Naive thymus-derived CD8-positive, alpha-beta T cell (primary cell): ENCODE data around the gene CSRNP3. TPM values are rescaled to one million over a fixed set of nuclear protein-coding genes. Genes with fewer than 3 reads are reported as not detected.

ENCODE experiments used
- ATAC-seq, 2 donors: fragments of 150-1000 bp; cut with Tn5 transposase in 1 of 2; sonication (Bioruptor Pico), chemical (Tn5 transposase) in 1 of 2; 1 replicate in 1 of 2; 2 replicates in 1 of 2; pipeline ENCODE4 v1.10.0; 2021; ENCODE audit warnings: mild to moderate bottlenecking in 2 of 2, moderate library complexity in 2 of 2
- POLR2A ChIA-PET: fragments of 350-600 bp; sonication (Branson Sonifier 250); formaldehyde crosslinking; loops from one replicate; lab custom pipeline; 2021; ENCODE audit warnings: antibody characterized with exemption; lab: Charles Lee
- DNase-seq, 10 donors: peaks; one replicate each; pipeline versions ENCODE4 v3.0.0 to v3.0.0-alpha.2; 2020 to 2022
- H3K27ac Mint-ChIP-seq, 10 donors: one replicate each; pipeline ENCODE4 v1.8.0; 2020 to 2022; ENCODE audit warnings: mild to moderate bottlenecking in 10 of 10, mixed read lengths in 10 of 10, moderate library complexity in 4 of 10, inconsistent platforms in 1 of 10
- H3K27me3 Mint-ChIP-seq, 5 donors: one replicate each; pipeline ENCODE4 v1.8.0; 2021 to 2022; ENCODE audit warnings: mixed read lengths in 5 of 5
- H3K36me3 Mint-ChIP-seq, 3 donors: one replicate each; pipeline ENCODE4 v1.8.0; 2020 to 2022; ENCODE audit warnings: mixed read lengths in 3 of 3, mild to moderate bottlenecking in 2 of 3, inconsistent platforms in 1 of 3
- H3K4me1 Mint-ChIP-seq, 4 donors: one replicate each; pipeline ENCODE4 v1.8.0; 2021 to 2022; ENCODE audit warnings: mixed read lengths in 4 of 4
- H3K4me3 Mint-ChIP-seq, 10 donors: one replicate each; pipeline ENCODE4 v1.8.0; 2020 to 2022; ENCODE audit warnings: mild to moderate bottlenecking in 10 of 10, mixed read lengths in 10 of 10, moderate library complexity in 6 of 10, inconsistent platforms in 1 of 10
- H3K9me3 Mint-ChIP-seq, 9 donors: one replicate each; pipeline ENCODE4 v1.8.0; 2020 to 2022; ENCODE audit warnings: mixed read lengths in 9 of 9, mild to moderate bottlenecking in 3 of 9, inconsistent platforms in 1 of 9, moderate library complexity in 1 of 9
- polyA plus RNA-seq, 3 donors: library from polyadenylated mRNA; unstranded; fragments of 300-500 nt; fragmentation: Illumina TruSeq; gene quantifications; one replicate each; pipeline ENCODE4 v1.2.3, GENCODE V29; 2021
- total RNA-seq, 8 experiments: library from RNA in 2 of 8; stranded (reverse) in 2 of 8; gene quantifications; one replicate each; pipeline ENCODE4 v1.2.3 and lab custom pipeline; 2021 to 2026

CSRNP3 gene
- total and polyA plus RNA-seq, 5 experiments from 2014 or later, result not detected

DNA sequence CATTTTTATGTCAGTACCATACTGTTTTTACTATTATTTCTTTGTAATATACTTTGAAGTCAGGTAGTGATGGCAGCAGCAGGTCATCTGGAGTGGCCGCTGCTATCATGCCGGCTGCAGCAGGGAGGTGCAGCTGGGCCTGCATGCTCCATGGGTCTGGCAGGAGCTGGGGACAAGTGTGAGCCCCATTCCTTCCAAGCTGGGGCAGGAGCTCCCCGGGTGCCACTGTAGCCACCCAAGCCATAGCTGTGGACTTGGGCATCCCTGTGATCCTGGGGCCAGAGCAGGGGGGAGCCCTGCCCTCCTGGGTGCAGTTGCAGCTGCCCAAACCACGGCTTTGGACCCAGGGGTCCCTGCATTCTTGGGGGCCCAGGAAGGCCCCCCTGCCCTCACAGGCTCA lies 59.2 kb downstream of the CSRNP3 start:
- peaks cover 0 to 3% (median 0%) of the 10 kb centered on the region in 9 donors for H3K9me3 Mint-ChIP-seq
- no peak for ATAC-seq
- POLR2A ChIA-PET, result no interaction called here

DNA sequence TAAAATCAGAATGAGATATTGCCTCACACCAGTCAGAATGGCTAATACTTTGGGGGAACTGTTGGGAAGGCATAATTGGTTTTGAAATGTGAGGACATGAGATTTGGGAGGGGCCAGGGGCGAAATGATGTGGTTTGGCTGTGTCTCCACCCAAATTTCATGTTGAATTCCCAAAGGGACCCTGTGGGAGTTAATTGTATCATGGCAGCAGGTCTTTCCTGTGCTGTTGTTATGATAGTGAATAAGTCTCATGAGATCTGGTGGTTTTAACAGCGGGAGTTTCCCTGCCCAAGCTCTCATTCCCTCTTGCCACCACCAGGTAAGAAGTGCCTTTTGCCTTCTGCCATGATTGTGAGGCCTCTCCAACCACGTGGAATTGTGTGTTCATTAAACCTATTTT lies 59.6 kb downstream of the CSRNP3 start:
- Mint-ChIP-seq H3K27me3 (peaks cover 0 to 9% (median 5%) of the 10 kb centered on the region in 5 donors), H3K4me3 (no peak overlapping the region), H3K27ac (no peak overlapping the region), H3K36me3 (no peaks in the 10 kb centered on the region), H3K4me1 (no peaks in the 10 kb centered on the region), H3K9me3 (peaks cover 0 to 3% (median 0%) of the 10 kb centered on the region in 9 donors)
- DNase-seq (no peak), ATAC-seq (no peak)
- POLR2A ChIA-PET, result no interaction called here

More for the DNA sequence above, 59.2 kb downstream of the CSRNP3 start:
- Mint-ChIP-seq H3K4me1 (no peaks in the 10 kb centered on the region), H3K4me3 (no peak overlapping the region), H3K36me3 (no peaks in the 10 kb centered on the region), H3K27me3 (peaks cover 0 to 9% (median 5%) of the 10 kb centered on the region in 5 donors), H3K27ac (no peak overlapping the region)
- DNase-seq, result no peak

DNA sequence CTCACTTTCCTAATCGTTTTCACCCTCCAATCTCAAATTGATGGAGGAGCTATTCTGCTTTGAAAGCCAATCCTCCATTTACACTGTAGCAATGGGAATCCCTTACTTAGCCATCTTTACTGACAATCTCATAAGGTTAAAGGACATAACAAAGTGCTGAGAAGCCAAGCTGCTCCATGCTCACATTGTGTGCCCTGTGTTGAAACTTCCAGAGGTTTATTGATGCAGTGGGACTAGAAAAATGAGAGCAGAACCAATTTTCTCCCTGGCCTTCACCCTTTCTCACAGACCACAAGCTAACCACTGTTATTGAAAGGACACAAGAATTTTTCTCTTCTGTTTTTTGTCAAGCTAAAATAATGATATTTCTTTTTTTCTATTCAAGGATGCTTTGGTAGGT lies 63.8 kb downstream of the CSRNP3 start:
- Mint-ChIP-seq H3K27me3 (peaks cover 0 to 9% (median 5%) of the 10 kb centered on the region in 5 donors), H3K36me3 (no peaks in the 10 kb centered on the region), H3K9me3 (peaks cover 0 to 3% (median 0%) of the 10 kb centered on the region in 9 donors), H3K27ac (no peak overlapping the region), H3K4me3 (no peak overlapping the region), H3K4me1 (no peaks in the 10 kb centered on the region)
- POLR2A ChIA-PET, result no interaction called here
- DNase-seq (no peak), ATAC-seq (no peak)

DNA sequence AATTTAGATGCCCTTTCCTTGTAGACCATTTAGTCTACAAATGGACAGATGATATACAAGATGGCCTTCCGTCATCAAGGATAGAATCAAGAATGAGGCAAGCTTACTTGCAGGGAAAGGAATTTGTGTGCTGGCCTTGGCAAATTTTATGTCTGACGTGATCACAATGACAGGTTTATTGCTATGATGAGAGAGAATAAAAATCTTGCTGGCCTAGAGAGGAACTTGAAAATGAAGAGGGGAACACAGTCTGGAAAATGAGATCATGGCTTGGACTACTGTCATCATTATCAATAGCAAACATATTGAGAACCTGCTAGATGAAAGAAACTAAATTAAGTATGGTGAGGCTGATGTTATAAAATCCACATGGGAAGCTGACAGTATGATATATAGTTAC lies 66.0 kb downstream of the CSRNP3 start:
- H3K27ac Mint-ChIP-seq, result no peak overlapping the region
- peaks cover 0 to 3% (median 0%) of the 10 kb centered on the region in 9 donors for H3K9me3 Mint-ChIP-seq
- POLR2A ChIA-PET, result no interaction called here

DNA sequence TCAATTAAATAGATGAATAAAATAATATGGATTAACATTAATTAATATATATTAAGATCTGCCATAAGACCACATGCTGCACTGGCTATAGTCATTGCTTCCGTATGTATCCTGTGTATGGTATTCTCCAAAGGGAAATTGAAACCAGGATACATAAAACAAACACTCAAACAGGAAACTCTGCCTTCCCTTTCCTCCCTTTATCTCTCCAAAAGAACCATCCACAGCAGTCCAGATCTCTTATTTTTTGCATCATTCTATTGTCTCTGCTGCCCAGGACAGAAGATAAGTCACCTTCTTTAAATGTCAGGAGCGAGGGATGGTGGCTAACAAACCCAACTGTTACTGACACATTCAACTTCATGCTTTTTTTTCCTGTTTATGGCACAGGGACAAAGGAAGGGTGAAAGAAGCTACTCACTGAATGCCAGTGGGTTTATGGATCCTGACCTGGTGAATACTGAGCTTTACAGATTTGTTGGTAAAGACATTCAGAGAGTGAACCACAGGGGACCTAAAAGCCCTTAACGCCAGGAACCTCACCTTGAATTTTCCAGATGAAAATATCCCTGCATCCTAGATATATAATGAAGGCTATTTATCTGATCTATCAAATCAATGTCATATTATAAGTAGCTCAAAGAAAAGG lies 67.5 kb downstream of the CSRNP3 start:
- POLR2A ChIA-PET, result no interaction called here
- Mint-ChIP-seq H3K36me3 (no peaks in the 10 kb centered on the region), H3K27me3 (peaks cover 0 to 3% (median 0%) of the 10 kb centered on the region in 5 donors), H3K27ac (no peak overlapping the region), H3K4me1 (no peaks in the 10 kb centered on the region), H3K4me3 (no peak overlapping the region), H3K9me3 (no peaks in the 10 kb centered on the region)
- ATAC-seq, result no peak
- DNase-seq, result no peak

More for the DNA sequence above, 66.0 kb downstream of the CSRNP3 start:
- peaks cover 0 to 9% (median 3%) of the 10 kb centered on the region in 5 donors for H3K27me3 Mint-ChIP-seq
- H3K36me3 Mint-ChIP-seq, result no peaks in the 10 kb centered on the region
- H3K4me1 Mint-ChIP-seq, result no peaks in the 10 kb centered on the region
- DNase-seq (no peak), ATAC-seq (no peak)
- H3K4me3 Mint-ChIP-seq, result no peak overlapping the region

DNA sequence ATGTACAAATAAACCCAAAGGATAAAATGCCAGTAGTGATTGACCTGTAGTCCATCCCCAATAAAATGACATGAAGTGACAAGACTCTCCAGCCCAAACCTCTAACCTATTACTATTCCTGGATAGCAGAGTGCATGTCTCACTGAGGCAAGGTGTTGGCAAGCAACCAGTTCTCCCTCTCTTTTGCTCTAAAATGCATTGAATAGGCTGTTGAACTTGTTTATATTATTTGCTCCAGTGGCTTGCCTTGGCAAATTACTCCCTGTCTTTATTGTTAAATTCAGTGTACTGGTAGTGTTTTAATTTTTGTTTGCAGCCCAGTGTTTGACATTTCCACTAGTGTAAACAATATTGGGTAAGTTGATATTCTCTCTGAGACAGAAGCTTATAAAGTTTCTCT lies 70.5 kb downstream of the CSRNP3 start:
- H3K36me3 Mint-ChIP-seq, result no peaks in the 10 kb centered on the region
- POLR2A ChIA-PET, result no interaction called here

DNA sequence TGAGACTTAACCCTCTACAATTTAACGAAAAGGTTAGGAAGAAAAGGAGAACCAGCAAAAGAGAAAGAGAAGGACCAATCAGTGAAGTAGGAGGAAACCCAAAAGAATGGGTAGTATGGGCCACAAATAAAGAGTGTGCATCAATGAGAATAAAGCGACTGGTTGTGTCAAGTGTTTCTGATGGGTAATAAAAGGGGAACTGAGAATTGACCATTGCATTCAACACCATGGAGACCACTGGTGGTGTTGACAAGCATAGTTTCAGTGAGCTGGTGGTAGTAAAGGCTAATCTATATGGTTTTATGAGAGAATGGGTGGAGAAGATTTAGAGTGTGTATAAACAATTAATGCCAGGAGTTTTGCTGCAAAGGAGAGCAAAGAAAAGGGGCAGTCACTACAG lies 75.4 kb downstream of the CSRNP3 start:
- H3K4me3 Mint-ChIP-seq, result no peak overlapping the region
- DNase-seq, result no peak
- no peak overlapping the region for H3K27ac Mint-ChIP-seq
- H3K4me1 Mint-ChIP-seq, result no peaks in the 10 kb centered on the region
- POLR2A ChIA-PET, result no interaction called here
- H3K9me3 Mint-ChIP-seq, result no peaks in the 10 kb centered on the region
- H3K27me3 Mint-ChIP-seq, result no peaks in the 10 kb centered on the region
- no peak for ATAC-seq
- H3K36me3 Mint-ChIP-seq, result no peaks in the 10 kb centered on the region

More for the DNA sequence above, 70.5 kb downstream of the CSRNP3 start:
- no peaks in the 10 kb centered on the region for H3K4me1 Mint-ChIP-seq
- peaks cover 0 to 3% (median 0%) of the 10 kb centered on the region in 5 donors for H3K27me3 Mint-ChIP-seq
- no peak overlapping the region for H3K4me3 Mint-ChIP-seq
- ATAC-seq, result no peak
- no peak for DNase-seq
- H3K9me3 Mint-ChIP-seq, result no peaks in the 10 kb centered on the region
- H3K27ac Mint-ChIP-seq, result no peak overlapping the region

DNA sequence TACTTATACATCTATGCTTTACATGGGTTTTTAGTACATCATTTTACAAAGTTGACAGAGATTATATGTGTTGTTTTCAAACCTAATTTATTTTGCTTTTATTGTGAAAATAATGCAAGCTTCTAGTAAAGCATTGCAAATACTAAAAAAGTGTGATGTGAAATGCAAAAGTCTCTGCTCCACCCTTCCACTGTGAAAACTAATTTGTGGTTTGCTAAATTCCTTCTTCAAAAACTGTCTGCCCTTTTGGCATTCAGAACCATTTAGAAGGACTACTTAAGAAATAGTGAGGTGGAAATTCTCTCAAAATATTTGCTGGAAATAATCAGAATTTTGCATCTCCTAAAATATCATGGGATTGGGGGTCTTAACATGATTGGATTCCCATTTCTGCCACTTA lies 78.4 kb downstream of the CSRNP3 start:
- Mint-ChIP-seq H3K27me3 (peaks cover 0 to 3% (median 0%) of the 10 kb centered on the region in 5 donors), H3K27ac (no peak overlapping the region), H3K9me3 (no peaks in the 10 kb centered on the region), H3K4me3 (no peak overlapping the region), H3K4me1 (no peaks in the 10 kb centered on the region), H3K36me3 (no peaks in the 10 kb centered on the region)
- DNase-seq (no peak), ATAC-seq (no peak)
- POLR2A ChIA-PET, result no interaction called here

DNA sequence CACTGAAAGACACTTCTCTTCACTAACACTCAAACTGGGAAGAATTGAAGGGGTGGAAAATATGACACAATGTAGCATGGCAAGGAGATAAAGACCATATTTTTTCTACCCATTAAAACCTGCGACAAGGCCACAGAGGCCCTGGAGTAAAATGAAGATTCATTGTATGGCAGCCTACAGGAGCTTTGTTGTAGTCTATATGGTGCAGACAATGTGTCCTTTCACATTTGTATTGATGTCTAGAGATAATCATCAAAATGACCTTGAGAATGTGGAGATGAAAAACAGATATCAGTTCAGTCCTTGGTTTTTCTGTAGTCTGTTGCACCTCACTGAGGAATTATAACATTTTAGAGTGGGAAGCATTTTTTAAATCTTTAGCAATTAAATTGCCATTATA lies 80.1 kb downstream of the CSRNP3 start:
- ATAC-seq (no peak), DNase-seq (no peak)
- Mint-ChIP-seq H3K9me3 (no peaks in the 10 kb centered on the region), H3K4me1 (no peaks in the 10 kb centered on the region), H3K27me3 (peaks cover 0 to 3% (median 0%) of the 10 kb centered on the region in 5 donors), H3K27ac (no peak overlapping the region), H3K4me3 (no peak overlapping the region), H3K36me3 (no peaks in the 10 kb centered on the region)
- POLR2A ChIA-PET, result no interaction called here

DNA sequence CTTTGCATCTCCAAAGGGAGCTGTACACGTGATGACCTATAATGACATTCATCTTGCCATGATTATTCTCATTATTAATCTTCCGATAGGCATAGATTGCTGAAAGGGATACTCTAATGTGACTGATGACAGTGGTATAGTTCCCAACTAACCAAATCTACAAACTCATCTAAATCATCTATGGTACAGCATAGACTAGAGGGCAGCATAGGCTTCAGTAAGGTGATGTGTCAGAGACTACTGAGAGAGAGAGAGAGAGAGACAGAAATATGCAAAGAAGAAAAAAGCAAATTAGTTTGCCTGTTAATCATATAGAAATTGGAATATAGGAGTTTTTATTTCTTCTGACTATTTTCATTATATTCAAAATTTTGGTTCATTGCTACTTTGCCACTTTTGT lies 89.3 kb downstream of the CSRNP3 start:
- Mint-ChIP-seq H3K4me1 (no peaks in the 10 kb centered on the region), H3K9me3 (no peaks in the 10 kb centered on the region), H3K27ac (no peak overlapping the region), H3K27me3 (peaks cover 0 to 4% (median 0%) of the 10 kb centered on the region in 5 donors), H3K36me3 (no peaks in the 10 kb centered on the region), H3K4me3 (no peak overlapping the region)
- ATAC-seq, result no peak
- POLR2A ChIA-PET, result no interaction called here
- DNase-seq, result no peak

DNA sequence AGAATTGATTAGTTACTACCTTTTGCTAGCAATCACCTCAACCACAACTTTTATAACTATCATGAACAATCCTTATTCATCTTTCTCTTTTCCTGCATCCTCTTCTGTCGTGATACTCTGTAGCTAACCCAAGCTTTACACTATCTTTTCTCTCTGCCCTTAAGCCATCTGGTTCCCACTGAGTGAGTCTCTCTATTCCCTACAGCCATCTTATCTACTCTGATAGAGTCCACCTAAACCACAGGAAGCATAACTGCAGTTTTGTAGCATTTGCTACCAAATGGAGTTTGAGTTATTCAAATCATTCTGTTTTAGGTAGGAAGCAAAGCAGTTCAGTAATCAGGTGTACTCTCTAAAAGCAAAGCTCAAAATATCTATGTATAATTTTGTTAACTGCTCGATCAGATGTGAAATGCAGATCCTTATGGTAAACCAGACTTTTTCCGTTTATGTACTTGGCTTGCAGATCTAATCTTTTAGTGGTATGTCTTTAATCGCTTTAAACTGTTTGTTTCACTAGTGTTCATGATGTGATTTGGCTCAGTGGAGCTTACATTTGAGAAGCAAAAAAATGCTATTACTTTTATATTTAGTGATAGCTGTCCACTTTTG lies 91.0 kb downstream of the CSRNP3 start:
- H3K4me1 Mint-ChIP-seq, result no peaks in the 10 kb centered on the region
- ATAC-seq, result no peak
- H3K27me3 Mint-ChIP-seq, result peaks cover 0 to 4% (median 0%) of the 10 kb centered on the region in 5 donors
- DNase-seq, result no peak
- H3K4me3 Mint-ChIP-seq, result no peak overlapping the region
- H3K9me3 Mint-ChIP-seq, result no peaks in the 10 kb centered on the region
- H3K27ac Mint-ChIP-seq, result no peak overlapping the region
- POLR2A ChIA-PET, result no interaction called here
- H3K36me3 Mint-ChIP-seq, result no peaks in the 10 kb centered on the region

DNA sequence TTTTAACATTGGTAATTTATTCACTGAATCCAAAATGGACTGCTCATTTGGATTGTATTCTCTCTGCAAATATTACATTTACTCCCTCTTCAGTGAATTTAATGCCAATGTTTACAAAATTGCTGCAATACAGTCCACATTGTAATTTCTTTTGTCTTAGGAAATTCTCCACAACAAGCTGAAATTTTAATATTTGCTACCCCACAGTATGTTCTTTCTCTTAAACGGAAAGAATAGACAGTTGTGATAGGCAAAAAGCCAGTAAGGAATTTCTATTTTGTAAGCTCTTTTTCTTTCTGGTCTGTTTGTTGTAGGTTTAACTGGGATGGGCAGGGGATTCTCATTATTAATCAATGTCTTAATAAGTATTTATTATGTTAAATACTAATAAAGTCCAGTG lies 92.0 kb downstream of the CSRNP3 start:
- POLR2A ChIA-PET, result no interaction called here
- Mint-ChIP-seq H3K36me3 (no peaks in the 10 kb centered on the region), H3K27me3 (peaks cover 0 to 4% (median 0%) of the 10 kb centered on the region in 5 donors), H3K4me3 (no peak overlapping the region), H3K4me1 (no peaks in the 10 kb centered on the region), H3K9me3 (no peaks in the 10 kb centered on the region), H3K27ac (no peak overlapping the region)
- no peak for ATAC-seq
- DNase-seq, result no peak

DNA sequence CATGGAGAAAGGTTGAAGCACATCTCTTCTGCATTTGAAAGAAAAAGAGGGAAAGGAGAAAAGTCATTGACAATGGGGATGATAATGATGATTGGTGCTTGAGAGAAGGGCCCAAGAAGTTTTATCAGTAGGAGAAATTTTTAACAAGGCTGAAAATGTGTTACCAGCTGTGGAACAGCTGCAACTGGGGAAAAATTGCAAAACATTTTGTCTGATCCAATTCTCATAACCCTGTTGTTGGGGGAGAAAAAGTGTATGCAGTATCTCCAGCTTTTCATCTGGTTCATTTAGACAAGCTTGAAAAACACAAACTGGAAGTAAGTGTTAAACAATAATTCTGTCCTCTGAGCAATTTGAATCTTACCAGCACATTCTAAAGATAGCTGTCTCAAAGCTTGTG lies 92.7 kb downstream of the CSRNP3 start:
- no peaks in the 10 kb centered on the region for H3K9me3 Mint-ChIP-seq
- H3K4me1 Mint-ChIP-seq, result no peaks in the 10 kb centered on the region
- no peak overlapping the region for H3K27ac Mint-ChIP-seq
- DNase-seq (no peak), ATAC-seq (no peak)
- no peaks in the 10 kb centered on the region for H3K36me3 Mint-ChIP-seq
- POLR2A ChIA-PET, result no interaction called here
- peaks cover 0 to 7% (median 0%) of the 10 kb centered on the region in 5 donors for H3K27me3 Mint-ChIP-seq
- H3K4me3 Mint-ChIP-seq, result no peak overlapping the region
